ENCODE results near the gene BAZ2A.

DNA sequence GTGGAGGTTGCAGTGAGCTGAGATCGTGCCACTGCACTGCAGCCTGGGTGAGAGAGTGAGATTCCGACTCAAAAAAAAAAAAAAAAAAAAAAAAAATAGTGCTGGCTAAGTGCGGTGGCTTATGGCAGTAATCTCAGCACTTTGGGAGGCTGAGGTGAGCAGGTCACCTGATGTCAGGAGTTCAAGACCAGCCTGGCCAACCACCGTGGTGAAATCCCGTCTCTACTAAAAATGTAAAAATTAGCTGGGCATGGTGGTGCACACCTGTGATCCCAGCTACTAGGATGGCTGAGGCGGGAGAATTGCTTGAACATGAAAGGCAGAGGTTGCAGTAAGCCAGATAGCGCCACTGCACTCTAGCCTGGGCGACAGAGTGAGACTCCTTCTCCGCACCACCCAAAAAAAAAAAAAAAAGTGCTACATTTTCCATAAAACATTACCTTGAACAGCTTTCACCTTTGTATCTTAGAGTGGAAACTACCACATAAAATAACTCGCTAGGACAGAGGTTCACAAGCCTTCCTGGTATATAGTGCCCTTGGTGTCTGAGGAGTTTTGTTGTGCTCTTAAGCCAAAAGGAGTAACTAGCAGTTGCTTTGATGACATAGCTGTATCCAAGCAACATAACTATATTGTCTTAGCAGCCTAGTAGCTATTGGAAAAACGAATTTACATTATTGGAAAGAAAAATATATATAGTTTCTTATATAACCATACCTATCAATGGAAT is 46.9 kb upstream of the BAZ2A start:
- TF ChIP-seq, protein P1, sequence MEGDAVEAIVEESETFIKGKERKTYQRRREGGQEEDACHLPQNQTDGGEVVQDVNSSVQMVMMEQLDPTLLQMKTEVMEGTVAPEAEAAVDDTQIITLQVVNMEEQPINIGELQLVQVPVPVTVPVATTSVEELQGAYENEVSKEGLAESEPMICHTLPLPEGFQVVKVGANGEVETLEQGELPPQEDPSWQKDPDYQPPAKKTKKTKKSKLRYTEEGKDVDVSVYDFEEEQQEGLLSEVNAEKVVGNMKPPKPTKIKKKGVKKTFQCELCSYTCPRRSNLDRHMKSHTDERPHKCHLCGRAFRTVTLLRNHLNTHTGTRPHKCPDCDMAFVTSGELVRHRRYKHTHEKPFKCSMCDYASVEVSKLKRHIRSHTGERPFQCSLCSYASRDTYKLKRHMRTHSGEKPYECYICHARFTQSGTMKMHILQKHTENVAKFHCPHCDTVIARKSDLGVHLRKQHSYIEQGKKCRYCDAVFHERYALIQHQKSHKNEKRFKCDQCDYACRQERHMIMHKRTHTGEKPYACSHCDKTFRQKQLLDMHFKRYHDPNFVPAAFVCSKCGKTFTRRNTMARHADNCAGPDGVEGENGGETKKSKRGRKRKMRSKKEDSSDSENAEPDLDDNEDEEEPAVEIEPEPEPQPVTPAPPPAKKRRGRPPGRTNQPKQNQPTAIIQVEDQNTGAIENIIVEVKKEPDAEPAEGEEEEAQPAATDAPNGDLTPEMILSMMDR (IDR thresholded peaks at IDR 0.05), result no peak
- TF ChIP-seq POLR2A (IDR thresholded peaks at IDR 0.05), result no peak

Measured in lower leg skin (tissue), 3 donors.